T follicular helper cell (primary cell): ENCODE results near the gene CCNT1.
"Not testable (repeated sequence)": the region's sequence is repeated elsewhere in the genome, so short reads cannot be mapped to it uniquely, and the experiment has no call there.

Experiments
- DNase-seq: peaks from one replicate; pipeline ENCODE4 v3.0.0-alpha.2; 2020; ENCODE audit warnings: low read depth

Gene CCNT1

GRCh38 chr12:48691826-48692487 is 24.6 kb downstream of the CCNT1 start:
- no peak for DNase-seq

GRCh38 chr12:48690990-48691389 is 25.5 kb downstream of the CCNT1 start:
- DNase-seq: no peak

- no peak for DNase-seq
These were observed 26.1 kb downstream of the CCNT1 start for GRCh38 chr12:48690436-48690835.

- DNase-seq: no peak
These were observed 27.7 kb downstream of the CCNT1 start for GRCh38 chr12:48688836-48689235.

GRCh38 chr12:48687592-48687991 is 28.9 kb downstream of the CCNT1 start:
- DNase-seq: no peak

- no peak for DNase-seq
These were observed 29.7 kb downstream of the CCNT1 start for GRCh38 chr12:48686615-48687334.

- no peak for DNase-seq
These were observed 30.4 kb downstream of the CCNT1 start for GRCh38 chr12:48686037-48686595.

GRCh38 chr12:48683534-48683933 is 33.0 kb downstream of the CCNT1 start:
- DNase-seq: no peak

GRCh38 chr12:48682927-48683326 is 33.6 kb downstream of the CCNT1 start:
- DNase-seq: no peak

GRCh38 chr12:48682533-48682905 is 34.0 kb downstream of the CCNT1 start:
- DNase-seq: not testable (repeated sequence)

- peak; percentile 97 for DNase-seq
These were observed 34.6 kb downstream of the CCNT1 start, which contains the start of gene KANSL2 for GRCh38 chr12:48681710-48682532. KANSL2 (minus strand) TSS chr12:48682238; CDS start chr12:48681632, 606 bp downstream.

GRCh38 chr12:48681399-48681709 is 35.2 kb downstream of the CCNT1 start:
- DNase-seq: no peak

- no peak for DNase-seq
These were observed 35.6 kb downstream of the CCNT1 start for GRCh38 chr12:48680861-48681260.

- no peak for DNase-seq
These were observed 37.8 kb downstream of the CCNT1 start for GRCh38 chr12:48678551-48679185.

- no peak for DNase-seq
These were observed 45.2 kb downstream of the CCNT1 start for GRCh38 chr12:48671231-48671856.

- no peak for DNase-seq
These were observed 47.5 kb downstream of the CCNT1 start for GRCh38 chr12:48668996-48669395.

- DNase-seq: no peak
These were observed 56.6 kb downstream of the CCNT1 start for GRCh38 chr12:48659863-48660262.

- DNase-seq: no peak
These were observed 64.8 kb downstream of the CCNT1 start for GRCh38 chr12:48651681-48652080.

- not testable (repeated sequence) for DNase-seq
These were observed 71.2 kb downstream of the CCNT1 start for GRCh38 chr12:48645354-48645753.

GRCh38 chr12:48643011-48643410 is 73.5 kb downstream of the CCNT1 start:
- no peak for DNase-seq

- not testable (repeated sequence) for DNase-seq
These were observed 74.6 kb downstream of the CCNT1 start for GRCh38 chr12:48641752-48642555.
